Endometrium (tissue), 2 donors: ENCODE results near the gene FRMD6.

Experiments
- FAIRE-seq: peaks from 2 replicates; lab custom pipeline; 2012; peaks lifted over from hg19 to GRCh38; lab: Jason Lieb, UNC
- donor health status: control.
- donor health status: control.

FRMD6 gene

GRCh38 chr14:51780006-51780692 is 128.4 kb downstream of the FRMD6 start:
- no peak for FAIRE-seq
